Endometrium (tissue), 2 donors: ENCODE results near the gene MAT1A.
"Not testable (repeated sequence)": the region's sequence is repeated elsewhere in the genome, so short reads cannot be mapped to it uniquely, and the experiment has no call there.

Experiments used
- FAIRE-seq: peaks from 2 replicates; lab custom pipeline; 2012; peaks lifted over from hg19 to GRCh38; lab: Jason Lieb, UNC
- donor health status: control.
- donor health status: control.

The MAT1A gene

GRCh38 chr10:80223031-80223419 lies 66.4 kb downstream of the MAT1A start:
- not testable (repeated sequence) for FAIRE-seq
